Natural killer cell treated with Interleukin-12 subunit alpha and Interleukin-12 subunit beta and Interleukin-15 and Interleukin-18, amount 100 ng/mL, for 72 hours (primary cell): ENCODE results near the gene SLC12A7. TPM values are rescaled to one million over a fixed set of nuclear protein-coding genes. Genes with fewer than 3 reads are reported as not detected.
A peak's percentile ranks its signal among the peaks of the same experiment; 100 is the strongest.

Experiments
- ATAC-seq, 2 donors: fragments of 150-1000 bp; cut with Tn5 transposase in 1 of 2; sonication (Bioruptor Pico), chemical (Tn5 transposase) in 1 of 2; 2 replicates each; pipeline ENCODE4 v1.10.0; 2021
- DNase-seq: peaks from one replicate; pipeline ENCODE4 v3.0.0; 2022; ENCODE audit warnings: low spot score
- H3K27ac Mint-ChIP-seq, 2 donors: 1 replicate in 1 of 2; 2 replicates in 1 of 2; pipeline ENCODE4 v1.8.0; 2022; ENCODE audit warnings: mixed read lengths in 2 of 2, mild to moderate bottlenecking in 1 of 2, moderate library complexity in 1 of 2
- H3K27me3 Mint-ChIP-seq, 2 donors: 1 replicate in 1 of 2; 2 replicates in 1 of 2; pipeline ENCODE4 v1.8.0; 2022; ENCODE audit warnings: mixed read lengths in 2 of 2
- H3K36me3 Mint-ChIP-seq: one replicate; pipeline ENCODE4 v1.8.0; 2022; ENCODE audit warnings: mixed read lengths
- H3K4me1 Mint-ChIP-seq, 2 donors: 1 replicate in 1 of 2; 2 replicates in 1 of 2; pipeline ENCODE4 v1.8.0; 2022; ENCODE audit warnings: low read depth in 2 of 2, mixed read lengths in 2 of 2, mild to moderate bottlenecking in 1 of 2
- H3K4me3 Mint-ChIP-seq: one replicate; pipeline ENCODE4 v1.8.0; 2022; ENCODE audit warnings: mixed read lengths
- H3K9me3 Mint-ChIP-seq: 2 replicates; pipeline ENCODE4 v1.8.0; 2022; ENCODE audit warnings: mixed read lengths
- total RNA-seq, 2 donors: library from RNA; stranded (reverse); gene quantifications; one replicate each; pipeline ENCODE4 v1.2.3, GENCODE V29; 2022

Gene SLC12A7
- total RNA-seq, 2 donors from 2014 or later, result 13.5 to 21.9 TPM

DNA sequence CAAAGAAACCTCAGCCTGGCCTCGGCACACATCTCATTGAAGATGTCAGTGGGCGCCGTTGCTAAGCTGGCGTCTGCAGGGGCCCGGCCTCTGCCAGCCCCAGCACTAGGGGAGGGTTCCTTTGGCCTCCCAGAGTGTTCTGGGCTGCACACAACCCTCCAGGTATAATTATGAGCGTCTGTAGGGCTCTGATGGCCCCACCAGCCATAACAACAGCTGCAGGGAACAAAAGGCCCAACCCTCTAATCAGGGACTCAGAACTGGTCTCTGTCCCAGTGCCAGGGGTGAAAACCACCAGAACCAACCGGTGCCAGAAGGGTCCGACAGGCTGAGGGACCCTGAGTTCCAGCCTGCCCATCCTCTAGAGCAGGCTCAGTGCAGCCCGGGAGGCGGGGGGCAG is 39.5 kb upstream of the SLC12A7 start:
- H3K36me3 Mint-ChIP-seq, result no peaks in the 10 kb centered on the region
- peaks cover 21 to 23% of the 10 kb centered on the region in 2 donors for H3K4me1 Mint-ChIP-seq
- no peak for ATAC-seq
- no peak for DNase-seq
- no peak overlapping the region for H3K27ac Mint-ChIP-seq
- H3K4me3 Mint-ChIP-seq, result no peak overlapping the region
- H3K27me3 Mint-ChIP-seq, result peaks cover 3 to 8% of the 10 kb centered on the region in 2 donors
- no peaks in the 10 kb centered on the region for H3K9me3 Mint-ChIP-seq

DNA sequence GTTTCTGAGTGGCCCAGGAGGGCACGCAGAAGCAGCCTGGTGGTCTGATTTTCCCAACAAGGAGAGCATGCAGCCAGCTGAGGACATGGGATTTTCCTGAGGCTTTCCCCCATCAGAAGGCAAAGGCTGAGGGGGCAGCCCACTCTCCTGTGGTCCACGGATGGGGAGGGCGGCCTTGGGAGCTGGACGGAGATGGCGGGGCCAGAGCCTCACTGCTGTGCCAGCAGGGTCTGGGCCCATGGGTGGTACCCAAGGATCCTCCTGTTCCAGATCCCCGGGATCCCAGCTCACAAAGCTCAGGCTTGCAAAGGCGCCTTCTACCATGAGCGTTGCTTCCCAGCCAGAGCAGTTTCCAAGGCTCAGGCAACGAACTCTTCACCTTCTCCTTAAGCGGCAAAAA is 39.0 kb upstream of the SLC12A7 start:
- H3K4me3 Mint-ChIP-seq, result no peak overlapping the region
- no peaks in the 10 kb centered on the region for H3K9me3 Mint-ChIP-seq
- no peaks in the 10 kb centered on the region for H3K36me3 Mint-ChIP-seq
- DNase-seq (no peak), ATAC-seq (no peak)
- H3K4me1 Mint-ChIP-seq, result peaks cover 21 to 23% of the 10 kb centered on the region in 2 donors
- no peak overlapping the region for H3K27ac Mint-ChIP-seq
- peaks cover 3 to 8% of the 10 kb centered on the region in 2 donors for H3K27me3 Mint-ChIP-seq

DNA sequence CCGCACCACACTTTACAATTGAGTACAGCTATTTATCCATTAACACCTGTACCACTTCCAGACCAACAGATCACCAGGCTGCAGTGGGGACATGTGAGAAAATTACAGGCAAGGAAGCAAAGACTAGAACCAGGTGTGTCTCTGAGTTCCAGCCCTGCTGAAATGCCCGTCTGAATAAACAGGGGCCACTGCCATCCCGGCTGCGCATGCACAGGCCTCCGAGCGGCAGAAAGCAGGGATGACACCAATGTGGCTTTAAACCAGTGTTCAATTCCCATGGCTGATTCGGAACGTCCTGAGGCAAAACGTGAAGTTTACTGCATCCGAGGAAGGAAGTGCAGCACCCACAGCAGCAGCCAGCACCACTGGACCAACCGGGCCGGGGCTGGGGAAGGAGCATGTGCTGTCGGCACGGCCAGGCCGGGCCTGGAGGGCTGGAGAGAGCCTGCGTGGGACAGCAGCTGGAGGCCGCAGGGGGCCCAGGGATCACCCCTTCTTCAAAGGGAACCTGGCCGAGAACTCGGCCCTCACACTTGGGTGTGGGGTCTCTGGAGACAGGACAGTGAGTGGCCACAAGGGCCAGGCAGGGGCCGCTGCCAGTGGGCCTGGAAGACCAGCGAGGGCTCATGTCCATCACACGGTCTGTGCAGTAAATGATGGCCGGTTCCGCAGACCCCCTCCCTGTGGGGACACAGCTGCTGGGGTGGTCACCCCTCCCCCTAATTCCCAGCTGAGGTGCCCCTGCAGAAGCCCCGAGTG is 33.0 kb upstream of the SLC12A7 start:
- H3K4me1 Mint-ChIP-seq, result peaks cover 5 to 6% of the 10 kb centered on the region in 2 donors
- ATAC-seq, result no peak

DNA sequence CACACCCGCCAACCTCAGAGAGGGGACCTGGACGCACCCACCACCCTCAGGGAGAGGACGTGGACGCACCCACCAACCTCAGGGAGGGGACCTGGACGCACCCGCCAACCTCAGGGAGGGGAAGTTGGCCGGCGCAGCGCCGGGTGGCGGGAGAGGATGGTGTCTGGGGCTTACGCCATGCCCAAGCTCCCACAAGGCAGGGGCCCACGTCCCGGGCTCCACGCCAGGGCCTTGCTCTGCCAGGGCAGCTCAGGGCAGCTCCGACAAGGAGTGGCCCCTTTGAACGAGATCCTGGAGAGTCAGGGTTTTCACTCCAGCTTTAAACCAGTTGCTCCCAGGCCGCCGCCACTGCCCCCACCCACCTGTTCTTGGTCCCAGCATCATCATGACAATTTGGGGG is 32.2 kb upstream of the SLC12A7 start:
- H3K4me1 Mint-ChIP-seq, result peaks cover 5 to 6% of the 10 kb centered on the region in 2 donors
- no peak overlapping the region for H3K4me3 Mint-ChIP-seq
- peaks cover 0 to 5% of the 10 kb centered on the region in 2 donors for H3K27me3 Mint-ChIP-seq
- DNase-seq (no peak), ATAC-seq (no peak)
- no peaks in the 10 kb centered on the region for H3K36me3 Mint-ChIP-seq
- no peaks in the 10 kb centered on the region for H3K9me3 Mint-ChIP-seq
- H3K27ac Mint-ChIP-seq, result no peak overlapping the region

More for the DNA sequence above, 33.0 kb upstream of the SLC12A7 start:
- no peak for DNase-seq
- Mint-ChIP-seq H3K27ac (no peak overlapping the region), H3K36me3 (no peaks in the 10 kb centered on the region), H3K9me3 (no peaks in the 10 kb centered on the region), H3K27me3 (peaks cover 0 to 5% of the 10 kb centered on the region in 2 donors), H3K4me3 (no peak overlapping the region)

DNA sequence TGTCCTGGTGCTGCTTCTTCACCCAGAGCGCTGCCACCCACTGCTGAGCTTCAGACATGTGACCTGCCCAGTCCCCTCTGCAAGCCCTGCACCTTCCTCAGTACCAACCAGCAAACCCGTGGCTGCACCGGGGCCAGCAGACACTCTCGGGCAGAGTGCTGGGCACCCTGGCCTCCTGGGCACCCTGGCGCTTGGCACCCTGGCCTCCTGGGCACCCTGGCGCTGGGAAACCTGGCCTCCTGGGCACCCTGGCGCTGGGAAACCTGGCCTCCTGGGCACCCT is 31.7 kb upstream of the SLC12A7 start:
- Mint-ChIP-seq H3K4me3 (no peak overlapping the region), H3K27ac (no peak overlapping the region), H3K27me3 (peaks cover 0 to 5% of the 10 kb centered on the region in 2 donors), H3K36me3 (no peaks in the 10 kb centered on the region), H3K9me3 (no peaks in the 10 kb centered on the region), H3K4me1 (peaks cover 5 to 6% of the 10 kb centered on the region in 2 donors)
- ATAC-seq, result no peak
- no peak for DNase-seq

DNA sequence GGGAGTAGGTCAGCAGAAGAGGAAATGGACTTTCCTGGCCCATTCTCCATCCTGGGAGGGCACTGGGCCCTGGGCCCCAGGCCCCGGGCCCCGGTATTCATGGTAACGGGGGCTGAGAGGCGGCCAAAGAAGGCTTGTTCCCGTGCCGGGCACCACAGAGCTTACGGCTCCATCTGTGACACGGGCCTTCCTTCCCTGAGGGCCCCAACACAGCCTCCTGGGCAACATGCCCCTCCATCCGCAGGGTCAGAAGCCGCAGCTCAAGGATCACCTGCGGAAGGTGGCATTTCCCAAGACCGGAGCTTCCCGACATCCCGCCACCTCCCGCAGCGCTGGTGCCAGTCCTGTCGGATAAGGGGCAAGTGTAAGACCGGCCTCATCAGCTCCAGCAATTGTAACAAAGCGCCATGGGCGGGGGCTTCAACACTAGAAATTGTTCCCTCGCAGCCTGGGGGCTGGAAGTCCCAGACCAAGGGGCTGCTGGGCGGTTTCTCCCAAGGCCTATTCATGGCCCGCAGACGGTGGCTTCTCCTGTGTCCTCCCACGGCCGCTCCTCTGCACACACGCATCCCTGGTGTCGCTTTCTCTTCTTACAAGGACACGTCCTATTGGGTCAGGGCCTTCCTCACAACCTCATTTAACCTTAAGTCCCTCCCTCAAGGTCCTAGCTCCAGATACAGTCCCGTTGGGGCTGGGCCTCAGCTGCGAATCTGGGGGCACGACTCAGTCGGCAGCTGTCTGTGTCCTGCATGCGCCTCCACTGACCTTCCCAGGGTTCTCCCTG is 31.2 kb upstream of the SLC12A7 start:
- peaks cover 0 to 5% of the 10 kb centered on the region in 2 donors for H3K27me3 Mint-ChIP-seq
- H3K9me3 Mint-ChIP-seq, result no peaks in the 10 kb centered on the region

DNA sequence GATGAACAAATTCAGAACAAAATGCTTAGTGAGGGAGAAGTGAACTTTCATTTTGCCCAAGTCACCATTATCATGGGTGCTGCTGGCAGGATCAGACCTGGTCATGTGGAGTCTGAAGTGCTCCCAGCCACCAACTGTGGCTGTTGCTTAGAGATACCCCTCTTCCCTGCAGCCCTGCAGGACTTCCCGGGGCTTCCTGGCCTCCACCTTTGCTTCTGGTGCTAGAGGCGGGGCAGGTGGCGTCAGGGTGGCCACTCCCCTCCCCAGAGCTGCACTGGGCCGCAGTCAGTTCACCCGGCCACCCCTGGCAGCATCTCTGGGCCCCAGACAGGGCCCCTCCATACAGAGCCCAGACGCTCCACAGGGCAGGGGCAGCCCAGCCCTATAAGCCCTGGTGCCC is 30.0 kb upstream of the SLC12A7 start:
- Mint-ChIP-seq H3K9me3 (no peaks in the 10 kb centered on the region), H3K27ac (no peak overlapping the region), H3K36me3 (no peaks in the 10 kb centered on the region), H3K27me3 (peaks cover 0 to 5% of the 10 kb centered on the region in 2 donors), H3K4me3 (no peak overlapping the region), H3K4me1 (peaks cover 6 to 8% of the 10 kb centered on the region in 2 donors)
- no peak for DNase-seq
- ATAC-seq, result no peak

More for the DNA sequence above, 31.2 kb upstream of the SLC12A7 start:
- no peak overlapping the region for H3K4me3 Mint-ChIP-seq
- peaks cover 6 to 8% of the 10 kb centered on the region in 2 donors for H3K4me1 Mint-ChIP-seq
- H3K27ac Mint-ChIP-seq, result no peak overlapping the region
- H3K36me3 Mint-ChIP-seq, result no peaks in the 10 kb centered on the region
- ATAC-seq (no peak), DNase-seq (no peak)

DNA sequence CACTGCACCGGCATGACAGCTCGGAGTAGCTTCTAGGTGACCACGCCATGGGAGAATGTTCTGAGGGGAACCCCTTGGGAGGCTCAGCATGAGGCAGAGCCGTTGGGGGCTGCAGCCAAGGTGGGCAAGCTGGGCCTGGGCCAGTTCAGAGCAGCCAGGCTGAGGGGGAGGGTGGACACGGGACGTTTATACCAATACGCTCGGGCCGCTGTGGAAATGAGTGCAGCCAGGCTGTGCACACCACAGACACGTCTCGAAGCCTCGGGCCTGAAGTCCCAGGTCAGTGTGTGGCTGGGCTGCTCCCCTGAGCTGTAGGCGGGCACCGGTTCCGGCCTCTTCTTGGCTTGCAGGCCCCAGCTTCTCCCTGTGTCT is 28.9 kb upstream of the SLC12A7 start:
- H3K36me3 Mint-ChIP-seq, result no peaks in the 10 kb centered on the region
- H3K4me1 Mint-ChIP-seq, result peaks cover 6 to 14% of the 10 kb centered on the region in 2 donors
- H3K4me3 Mint-ChIP-seq, result no peak overlapping the region
- H3K27ac Mint-ChIP-seq, result no peak overlapping the region
- H3K27me3 Mint-ChIP-seq, result peaks cover 0 to 7% of the 10 kb centered on the region in 2 donors
- H3K9me3 Mint-ChIP-seq, result no peaks in the 10 kb centered on the region
- no peak for ATAC-seq
- DNase-seq, result no peak

DNA sequence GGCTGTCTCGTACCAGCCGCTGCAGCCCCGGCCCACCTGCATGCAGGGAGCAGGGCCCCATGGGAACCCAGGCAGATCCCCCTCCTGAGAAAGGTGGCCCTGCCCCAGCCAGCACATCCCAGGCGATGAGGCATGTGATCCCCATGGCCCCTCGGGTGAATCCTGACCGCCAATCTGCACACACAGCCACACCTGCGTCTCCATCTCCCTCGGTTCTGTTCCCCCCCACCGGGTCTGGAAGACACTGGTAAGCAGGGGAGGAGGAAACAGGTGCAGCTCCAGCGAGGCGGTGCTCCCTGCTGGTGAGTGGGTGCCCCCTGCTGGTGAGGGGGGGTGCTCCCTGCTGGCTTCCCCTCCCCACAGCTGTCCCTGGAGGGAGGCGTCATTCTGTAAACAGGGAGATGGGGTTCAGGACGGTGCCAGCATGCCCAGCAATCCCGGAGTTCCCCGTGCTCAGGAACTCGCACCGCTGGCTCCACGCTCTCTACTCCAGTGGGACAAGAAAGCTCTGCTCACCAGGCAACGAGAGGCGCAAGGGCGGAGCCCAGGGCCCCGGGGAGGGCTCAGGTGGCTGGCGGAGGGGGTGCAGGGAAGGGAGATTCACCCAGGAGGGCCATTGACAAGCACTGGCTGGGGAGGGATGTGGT is 28.4 kb upstream of the SLC12A7 start:
- no peak overlapping the region for H3K4me3 Mint-ChIP-seq
- ATAC-seq (peak; percentile 67 to 73), DNase-seq (no peak)
- peaks cover 6 to 14% of the 10 kb centered on the region in 2 donors for H3K4me1 Mint-ChIP-seq
- no peaks in the 10 kb centered on the region for H3K9me3 Mint-ChIP-seq
- H3K27ac Mint-ChIP-seq, result no peak overlapping the region
- no peaks in the 10 kb centered on the region for H3K36me3 Mint-ChIP-seq
- H3K27me3 Mint-ChIP-seq, result peaks cover 0 to 7% of the 10 kb centered on the region in 2 donors

DNA sequence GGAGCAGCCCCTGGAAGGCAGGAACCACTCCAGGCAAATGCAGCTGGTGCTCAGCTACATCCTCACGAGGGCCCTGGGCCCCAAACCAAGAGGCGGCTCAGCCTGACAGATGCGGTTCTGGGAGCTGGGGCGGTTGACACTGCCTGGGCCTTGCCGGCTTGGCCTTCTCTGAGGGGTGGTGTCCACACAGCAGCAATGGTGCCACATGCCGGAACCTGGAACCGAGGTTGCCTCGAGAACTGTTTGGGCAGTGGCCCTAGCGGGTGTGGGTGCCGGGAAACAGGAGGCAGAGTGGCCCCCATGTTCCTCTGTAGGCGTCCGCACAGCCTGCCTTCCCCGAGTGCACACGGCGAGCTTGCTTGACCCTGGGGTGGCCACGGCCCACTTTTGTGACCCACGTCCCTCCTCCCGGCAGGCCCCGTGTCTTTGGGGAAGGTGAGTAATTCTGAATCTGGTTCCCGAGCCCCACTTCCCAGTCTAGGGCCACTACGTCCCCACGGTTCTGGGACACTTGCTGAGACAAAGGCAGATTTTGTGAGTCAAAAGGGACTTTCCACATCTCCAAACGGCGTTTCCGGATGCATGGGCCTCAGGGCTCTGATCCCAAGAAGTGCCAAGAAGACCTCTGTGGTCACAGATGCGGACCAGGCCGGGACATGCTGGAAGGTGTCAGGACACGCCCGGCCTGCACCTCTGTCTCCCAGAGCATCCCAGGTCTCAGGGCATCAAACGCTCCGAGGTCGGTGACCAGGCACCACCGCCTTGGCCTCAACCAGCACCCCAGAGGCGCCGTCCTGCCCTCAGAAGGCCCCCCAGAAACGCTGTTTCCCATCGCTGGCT is 27.7 kb upstream of the SLC12A7 start:
- Mint-ChIP-seq H3K4me1 (peaks cover 6 to 14% of the 10 kb centered on the region in 2 donors), H3K9me3 (no peaks in the 10 kb centered on the region), H3K27ac (no peak overlapping the region), H3K4me3 (no peak overlapping the region), H3K27me3 (peaks cover 0 to 7% of the 10 kb centered on the region in 2 donors), H3K36me3 (no peaks in the 10 kb centered on the region)
- DNase-seq, result no peak
- ATAC-seq, result no peak

DNA sequence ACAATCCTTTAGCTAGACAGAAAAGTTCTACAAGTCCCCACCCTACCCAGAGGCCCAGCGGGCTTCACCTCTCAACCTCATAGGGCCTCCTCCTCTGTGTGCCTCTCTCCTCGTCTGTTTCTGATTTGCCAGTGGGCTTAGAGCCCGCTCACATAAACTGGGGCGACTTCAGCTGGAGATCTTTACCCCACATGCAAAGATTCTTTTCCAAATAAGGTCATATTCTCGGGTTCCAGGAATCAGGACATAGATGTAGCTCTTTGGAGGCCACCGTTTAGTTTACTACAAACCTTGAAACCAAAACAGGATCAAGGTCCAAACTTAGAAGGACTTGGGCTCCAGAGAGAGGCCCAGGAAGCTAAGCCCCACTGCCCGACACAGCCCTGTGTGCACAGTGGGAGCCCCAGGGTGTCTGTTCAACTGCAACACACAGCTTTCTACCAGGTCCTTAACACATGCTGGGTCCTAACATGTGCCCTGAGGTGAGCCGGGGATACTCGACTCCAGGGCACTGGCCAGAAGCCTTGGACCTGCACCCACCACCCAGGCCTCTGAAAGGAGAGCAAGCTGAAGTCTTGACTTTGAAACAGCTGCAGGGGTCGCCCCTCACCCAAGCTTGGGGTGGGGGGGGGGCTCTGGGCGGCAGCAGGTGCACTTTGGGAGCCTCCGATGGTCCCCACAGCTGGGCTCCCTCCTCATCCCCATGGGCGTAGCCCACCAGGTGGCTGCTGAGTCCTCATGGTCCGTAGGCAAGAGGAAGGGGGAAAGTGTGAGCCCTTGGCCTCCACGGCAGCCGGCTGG is 26.8 kb upstream of the SLC12A7 start:
- no peak overlapping the region for H3K4me3 Mint-ChIP-seq
- H3K9me3 Mint-ChIP-seq, result no peaks in the 10 kb centered on the region
- DNase-seq (no peak), ATAC-seq (no peak)
- H3K27ac Mint-ChIP-seq, result no peak overlapping the region
- H3K4me1 Mint-ChIP-seq, result peaks cover 6 to 14% of the 10 kb centered on the region in 2 donors
- H3K36me3 Mint-ChIP-seq, result no peaks in the 10 kb centered on the region
- H3K27me3 Mint-ChIP-seq, result peaks cover 0 to 7% of the 10 kb centered on the region in 2 donors

DNA sequence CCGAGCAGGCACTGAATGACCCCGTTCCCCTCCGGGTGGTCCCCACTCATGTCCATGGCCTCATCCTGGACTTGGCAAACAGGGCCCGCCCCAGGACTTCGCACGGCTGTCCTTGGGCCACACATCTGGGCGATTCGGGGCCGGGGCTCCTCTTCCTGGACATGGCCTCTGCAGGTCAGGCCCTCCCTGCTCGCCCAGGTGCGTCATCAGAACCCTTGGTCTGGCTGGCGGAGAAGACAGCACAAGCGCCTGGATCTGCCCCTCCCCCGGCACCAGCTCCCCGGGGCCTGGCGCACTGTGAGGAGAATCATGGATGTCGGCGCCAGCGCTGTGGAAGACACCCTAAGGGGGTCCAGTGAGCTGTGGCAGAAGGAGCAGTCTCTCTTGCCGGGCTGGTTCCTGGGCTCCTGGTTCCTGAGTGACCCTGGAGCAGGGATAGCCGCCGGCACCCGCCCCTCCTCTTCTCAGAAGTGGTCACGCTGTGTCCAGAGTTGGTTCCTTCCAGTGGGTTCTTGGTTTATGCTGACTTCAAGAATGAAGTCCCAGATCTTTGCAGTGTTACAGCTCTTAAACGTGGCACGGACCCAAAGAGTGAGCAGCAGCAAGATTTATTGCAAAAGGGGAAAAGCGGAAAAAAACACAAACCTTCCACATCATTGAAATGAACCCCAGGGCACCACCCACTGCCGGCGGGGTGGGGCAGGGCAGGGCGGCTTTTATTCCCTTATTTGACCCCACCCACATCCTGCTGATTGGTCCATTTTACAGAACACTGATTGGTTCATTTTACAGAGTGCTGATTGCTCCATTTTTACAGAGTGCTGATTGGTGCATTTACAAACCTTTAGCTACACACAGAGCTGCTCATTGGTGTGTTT is 25.9 kb upstream of the SLC12A7 start:
- peaks cover 0 to 7% of the 10 kb centered on the region in 2 donors for H3K27me3 Mint-ChIP-seq
- no peak overlapping the region for H3K4me3 Mint-ChIP-seq
- DNase-seq (no peak), ATAC-seq (no peak)
- no peaks in the 10 kb centered on the region for H3K9me3 Mint-ChIP-seq
- no peak overlapping the region for H3K27ac Mint-ChIP-seq
- peaks cover 6 to 14% of the 10 kb centered on the region in 2 donors for H3K4me1 Mint-ChIP-seq
- no peaks in the 10 kb centered on the region for H3K36me3 Mint-ChIP-seq
